Lower lobe of right lung (tissue), 2 donors: Measurements from ENCODE around the gene LRRFIP1. TPM values are rescaled to one million over a fixed set of nuclear protein-coding genes. Genes with fewer than 3 reads are reported as not detected.

Experiments used
- ATAC-seq, 2 donors: fragments of 200-7000 bp; cut with Tn5 transposase; one replicate each; pipeline ENCODE4 v1.9.1; 2020 to 2022; ENCODE audit warnings: mild to moderate bottlenecking in 2 of 2, moderate library complexity in 2 of 2
- DNase-seq: peaks from one replicate; pipeline ENCODE4 v3.0.0-alpha.2; 2020
- H3K27ac ChIP-seq: fragments of 200-600 bp; one replicate; pipeline ENCODE4 v1.8.0; 2022
- H3K27me3 ChIP-seq: fragments of 200-600 bp; one replicate; pipeline ENCODE4 v1.8.0; 2022; ENCODE audit warnings: low read depth
- H3K36me3 ChIP-seq: fragments of 200-600 bp; one replicate; pipeline ENCODE4 v1.8.0; 2022; ENCODE audit warnings: mild to moderate bottlenecking
- H3K4me1 ChIP-seq: fragments of 200-600 bp; one replicate; pipeline ENCODE4 v1.8.0; 2022
- H3K4me3 ChIP-seq: fragments of 200-600 bp; one replicate; pipeline ENCODE4 v1.8.0; 2022; ENCODE audit warnings: mild to moderate bottlenecking
- H3K9me3 ChIP-seq: fragments of 200-600 bp; one replicate; pipeline ENCODE4 v1.8.0; 2022
- CTCF ChIP-seq: fragments of 200-600 bp; IDR thresholded peaks from one replicate; pipeline ENCODE4 v1.8.0; 2022; ENCODE audit warnings: antibody characterized with exemption, mild to moderate bottlenecking
- intact Hi-C: fragments of 100-400 bp; cut with DNase I; formaldehyde crosslinking; loops from one replicate; pipeline ENCODE4 v1.11.0; 2022
- total RNA-seq: library from RNA; stranded (reverse); fragmentation: NEBNext Ultra II Directional; extraction: Animal tissue kit (Norgen Biotek cat#: 25700); gene quantifications from one replicate; pipeline ENCODE4 v1.2.1, GENCODE V29; 2021
- donor health status: DM: no; HTN: yes; CAD: no; lungs with severe emphysema.

Gene LRRFIP1
- total RNA-seq, 1 donor from 2014 or later, result 180 TPM

- Histone ChIP-seq H3K4me3 (no peak overlapping the region), H3K9me3 (no peaks in the 10 kb centered on the region), H3K36me3 (no peaks in the 10 kb centered on the region), H3K27ac (peak overlapping the region; percentile 70), H3K4me1 (peaks cover 36% of the 10 kb centered on the region), H3K27me3 (no peaks in the 10 kb centered on the region)
- ATAC-seq, result no peak
- intact Hi-C loops, result no loop called here
- no peak for DNase-seq
- TF ChIP-seq CTCF, result no peak
These were observed 2.8 kb upstream of the LRRFIP1 start for GRCh38 chr2:237624565-237624964.

GRCh38 chr2:237625216-237625705 is 2.1 kb upstream of the LRRFIP1 start:
- no peak for TF ChIP-seq CTCF
- DNase-seq (no peak), ATAC-seq (peak; percentile 18 to 59)
- H3K36me3 ChIP-seq, result no peaks in the 10 kb centered on the region
- H3K4me3 ChIP-seq, result no peak overlapping the region
- H3K27me3 ChIP-seq, result no peaks in the 10 kb centered on the region
- H3K27ac ChIP-seq, result peak overlapping the region; percentile 70
- peaks cover 36% of the 10 kb centered on the region for H3K4me1 ChIP-seq
- intact Hi-C loops, result no loop called here
- H3K9me3 ChIP-seq, result no peaks in the 10 kb centered on the region

GRCh38 chr2:237625777-237626176 is 1.6 kb upstream of the LRRFIP1 start:
- peaks cover 36% of the 10 kb centered on the region for H3K4me1 ChIP-seq
- no peaks in the 10 kb centered on the region for H3K36me3 ChIP-seq
- no peaks in the 10 kb centered on the region for H3K9me3 ChIP-seq
- H3K27me3 ChIP-seq, result no peaks in the 10 kb centered on the region
- ATAC-seq (no peak), DNase-seq (no peak)
- TF ChIP-seq CTCF, result no peak
- no peak overlapping the region for H3K4me3 ChIP-seq
- intact Hi-C loops, result no loop called here
- peak overlapping the region; percentile 70 for H3K27ac ChIP-seq

GRCh38 chr2:237626813-237627440 is 460 bp upstream of the LRRFIP1 start:
- DNase-seq (no peak), ATAC-seq (peak; percentile 36 to 58)
- Histone ChIP-seq H3K36me3 (peaks cover 4% of the 10 kb centered on the region), H3K4me1 (peaks cover 36% of the 10 kb centered on the region), H3K9me3 (no peaks in the 10 kb centered on the region), H3K4me3 (peak overlapping the region; percentile 66), H3K27me3 (no peaks in the 10 kb centered on the region), H3K27ac (peak overlapping the region; percentile 64)
- intact Hi-C loops, result no loop called here
- TF ChIP-seq CTCF, result no peak

GRCh38 chr2:237628247-237629187 is 1.1 kb downstream of the LRRFIP1 start:
- Histone ChIP-seq H3K36me3 (peaks cover 6% of the 10 kb centered on the region), H3K4me3 (peak overlapping the region; percentile 66), H3K9me3 (no peaks in the 10 kb centered on the region), H3K27ac (peak overlapping the region; percentile 64), H3K27me3 (no peaks in the 10 kb centered on the region), H3K4me1 (peaks cover 47% of the 10 kb centered on the region)
- DNase-seq, result no peak
- no peak for ATAC-seq
- intact Hi-C loops, result no loop called here
- no peak for TF ChIP-seq CTCF
